Loucy (cell line): ENCODE measurements around the gene EDRF1.

Experiments used
- H2AFZ ChIP-seq: fragments of 200-600 bp; sonication (generic); 2 replicates; pipeline ENCODE4 v1.6.0; 2016; ENCODE audit warnings: antibody characterized with exemption, mild to moderate bottlenecking, low read length, moderate library complexity
- H3F3A ChIP-seq: fragments of 200-600 bp; 2 replicates; pipeline ENCODE4 v1.6.0; 2016; ENCODE audit warnings: antibody characterized with exemption, low read depth, mild to moderate bottlenecking
- H3K27me3 ChIP-seq: fragments of 200-600 bp; sonication (generic); 2 replicates; pipeline ENCODE4 v1.6.1; 2014; ENCODE audit warnings: low read length, mild to moderate bottlenecking; ENCODE audit not compliant: insufficient read depth, poor library complexity, severe bottlenecking
- H3K36me3 ChIP-seq: fragments of 200-600 bp; sonication (generic); 2 replicates; pipeline ENCODE4 v1.6.1; 2016; ENCODE audit warnings: low read length; ENCODE audit not compliant: insufficient read depth
- H3K4me1 ChIP-seq: fragments of 200-600 bp; sonication (generic); 2 replicates; pipeline ENCODE4 v1.5.1; 2014; ENCODE audit warnings: low read length, mild to moderate bottlenecking; ENCODE audit not compliant: insufficient read depth, poor library complexity, severe bottlenecking
- H3K4me2 ChIP-seq: fragments of 200-600 bp; sonication (generic); 2 replicates; pipeline ENCODE4 v1.6.0; 2014; ENCODE audit warnings: antibody characterized with exemption, low read length, low read depth, mild to moderate bottlenecking; ENCODE audit not compliant: poor library complexity, severe bottlenecking
- H3K4me3 ChIP-seq: fragments of 200-600 bp; sonication (generic); 2 replicates; pipeline ENCODE4 v1.5.1; 2014; ENCODE audit warnings: low read length, mild to moderate bottlenecking, mixed read lengths; ENCODE audit not compliant: poor library complexity, severe bottlenecking
- H3K79me2 ChIP-seq: fragments of 200-600 bp; sonication (generic); 2 replicates; pipeline ENCODE4 v1.6.1; 2014; ENCODE audit warnings: low read length; ENCODE audit not compliant: insufficient read depth
- H3K9ac ChIP-seq: fragments of 200-600 bp; sonication (generic); 2 replicates; pipeline ENCODE4 v1.6.0; 2014; ENCODE audit warnings: mild to moderate bottlenecking, low read depth, low read length, moderate library complexity; ENCODE audit not compliant: poor library complexity, severe bottlenecking
- H3K9me2 ChIP-seq: fragments of 200-600 bp; sonication (generic); replicated peaks from 2 replicates; pipeline ENCODE4 v1.6.1; 2016; ENCODE audit warnings: low read depth, low read length, mixed read lengths
- H3K9me3 ChIP-seq: fragments of 200-600 bp; sonication (generic); 2 replicates; pipeline ENCODE4 v1.6.1; 2014; ENCODE audit warnings: mild to moderate bottlenecking, antibody characterized with exemption, low read length, low read depth; ENCODE audit not compliant: insufficient read depth
- H4K20me1 ChIP-seq: fragments of 200-600 bp; sonication (generic); 2 replicates; pipeline ENCODE4 v1.6.0; 2014; ENCODE audit warnings: antibody characterized with exemption, low read length, mild to moderate bottlenecking; ENCODE audit not compliant: insufficient read depth, poor library complexity, severe bottlenecking
- EZH2phosphoT487 ChIP-seq: fragments of 200-600 bp; IDR thresholded peaks from 2 replicates; pipeline ENCODE4 v1.6.1; 2018; ENCODE audit warnings: antibody characterized with exemption, mild to moderate bottlenecking, moderate library complexity, borderline replicate concordance
- TF ChIP-seq, protein P1 (sequence below): fragments of 200-600 bp; sonication (generic); conservative IDR thresholded peaks from 2 replicates; pipeline ENCODE4 v1.5.1; 2014; ENCODE audit warnings: mild to moderate bottlenecking, antibody characterized with exemption, low read length

EDRF1 gene

DNA sequence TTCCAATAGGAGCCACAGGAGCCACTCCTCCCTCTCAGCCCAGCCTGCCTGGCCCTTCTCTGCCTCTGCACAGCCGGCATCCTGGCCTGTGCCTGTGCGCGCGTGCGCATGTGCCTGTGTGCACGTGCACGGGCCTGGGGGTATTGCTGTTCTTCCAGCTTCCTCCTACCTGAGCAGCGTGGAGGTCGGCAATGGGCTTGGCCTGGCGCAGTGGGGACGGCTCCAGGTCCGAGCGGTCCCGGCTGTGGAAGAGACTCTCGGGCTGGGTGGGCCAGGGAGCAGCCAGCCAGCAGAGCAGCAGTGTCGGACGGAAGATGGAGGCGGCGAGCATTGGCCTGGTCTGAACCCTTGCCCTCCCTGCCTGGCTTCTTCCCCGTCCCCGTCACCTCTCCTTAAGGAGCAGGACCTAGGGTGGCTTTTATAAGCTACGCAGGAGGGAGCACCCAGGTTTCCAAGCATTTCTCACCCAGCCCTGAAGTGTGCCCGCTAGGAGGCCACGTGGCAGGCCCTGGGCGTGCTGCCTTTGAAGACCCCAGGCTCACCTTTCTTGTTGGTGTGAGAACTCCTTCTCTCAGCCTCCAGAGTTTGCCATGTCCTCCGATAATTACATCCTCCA is 56.1 kb downstream of the EDRF1 start, which contains the start of gene MMP21:
Gene MMP21 (minus strand): TSS at position 331 of the 616 bp plus-strand sequence. CDS start 0 bp downstream, at position 331.
- H3K9me3 ChIP-seq: no peaks in the 10 kb centered on the region
- H3K4me2 ChIP-seq: no peak within 1 kb of the TSS
- no peaks in the 10 kb centered on the region for H4K20me1 ChIP-seq
- H3K4me1 ChIP-seq: no peaks in the 10 kb centered on the region
- H3K4me3 ChIP-seq: no peak within 1 kb of the TSS
- no peaks in the 10 kb centered on the region for H3K36me3 ChIP-seq
- no peaks in the 10 kb centered on the region for H3K9me2 ChIP-seq
- H2AFZ ChIP-seq: no peak within 1 kb of the TSS
- H3K27me3 ChIP-seq: no peaks in the 10 kb centered on the region
- TF ChIP-seq, protein P1, sequence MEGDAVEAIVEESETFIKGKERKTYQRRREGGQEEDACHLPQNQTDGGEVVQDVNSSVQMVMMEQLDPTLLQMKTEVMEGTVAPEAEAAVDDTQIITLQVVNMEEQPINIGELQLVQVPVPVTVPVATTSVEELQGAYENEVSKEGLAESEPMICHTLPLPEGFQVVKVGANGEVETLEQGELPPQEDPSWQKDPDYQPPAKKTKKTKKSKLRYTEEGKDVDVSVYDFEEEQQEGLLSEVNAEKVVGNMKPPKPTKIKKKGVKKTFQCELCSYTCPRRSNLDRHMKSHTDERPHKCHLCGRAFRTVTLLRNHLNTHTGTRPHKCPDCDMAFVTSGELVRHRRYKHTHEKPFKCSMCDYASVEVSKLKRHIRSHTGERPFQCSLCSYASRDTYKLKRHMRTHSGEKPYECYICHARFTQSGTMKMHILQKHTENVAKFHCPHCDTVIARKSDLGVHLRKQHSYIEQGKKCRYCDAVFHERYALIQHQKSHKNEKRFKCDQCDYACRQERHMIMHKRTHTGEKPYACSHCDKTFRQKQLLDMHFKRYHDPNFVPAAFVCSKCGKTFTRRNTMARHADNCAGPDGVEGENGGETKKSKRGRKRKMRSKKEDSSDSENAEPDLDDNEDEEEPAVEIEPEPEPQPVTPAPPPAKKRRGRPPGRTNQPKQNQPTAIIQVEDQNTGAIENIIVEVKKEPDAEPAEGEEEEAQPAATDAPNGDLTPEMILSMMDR: no peak
- TF ChIP-seq EZH2phosphoT487: no peak
- no peaks in the 10 kb centered on the region for H3F3A ChIP-seq
- H3K79me2 ChIP-seq: no peaks in the 10 kb centered on the region
- H3K9ac ChIP-seq: no peak within 1 kb of the TSS

DNA sequence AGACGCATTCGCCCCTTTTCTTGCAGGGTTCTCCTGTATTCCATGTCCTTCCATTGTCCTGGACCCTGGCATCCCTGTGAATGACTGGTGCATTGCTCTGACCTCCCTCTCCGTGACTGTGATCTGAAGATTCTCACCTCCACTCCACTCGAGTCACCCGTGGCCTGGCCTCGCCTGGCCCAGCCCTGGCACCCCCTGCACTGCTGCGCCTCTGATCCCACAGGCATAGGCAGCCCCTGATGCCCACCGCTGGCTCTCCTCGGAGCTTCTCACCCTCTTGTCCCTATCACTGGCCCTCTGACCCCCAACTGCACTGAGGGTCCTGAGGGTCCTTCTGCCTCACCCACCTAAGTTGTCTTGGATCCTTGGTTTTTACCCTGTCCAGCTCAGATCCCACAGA is 58.3 kb downstream of the EDRF1 start:
- H3K9ac ChIP-seq: no peak overlapping the region
- H3K27me3 ChIP-seq: no peaks in the 10 kb centered on the region
- H3K4me3 ChIP-seq: no peak overlapping the region
- no peaks in the 10 kb centered on the region for H3K9me3 ChIP-seq
- H3K79me2 ChIP-seq: no peaks in the 10 kb centered on the region
- no peak overlapping the region for H3K4me2 ChIP-seq
- H2AFZ ChIP-seq: no peak overlapping the region
- H3F3A ChIP-seq: no peaks in the 10 kb centered on the region
- no peaks in the 10 kb centered on the region for H3K9me2 ChIP-seq
- H4K20me1 ChIP-seq: no peaks in the 10 kb centered on the region
- H3K4me1 ChIP-seq: no peaks in the 10 kb centered on the region
- TF ChIP-seq, protein P1: no peak
- no peak for TF ChIP-seq EZH2phosphoT487
- H3K36me3 ChIP-seq: no peaks in the 10 kb centered on the region

DNA sequence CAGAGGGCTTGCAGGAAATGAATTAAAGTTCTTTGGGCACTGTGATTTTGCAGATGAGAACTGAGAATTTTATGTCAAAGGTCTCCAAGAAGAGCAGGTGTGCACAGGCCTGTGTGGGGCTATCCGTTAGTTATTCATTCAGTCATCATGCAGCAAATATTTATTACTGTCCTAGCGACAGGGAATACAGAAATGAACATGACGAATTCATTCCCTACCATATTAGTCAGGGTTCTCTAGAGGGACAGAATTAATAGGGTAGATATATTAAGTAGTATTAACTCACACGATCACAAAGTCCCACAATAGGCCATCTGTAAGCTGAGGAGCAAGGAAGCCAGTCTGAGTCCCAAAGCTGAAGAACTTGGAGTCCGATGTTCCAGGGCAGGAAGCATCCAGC is 59.0 kb downstream of the EDRF1 start:
- no peak for TF ChIP-seq EZH2phosphoT487
- TF ChIP-seq, protein P1: no peak
- Histone ChIP-seq H4K20me1 (no peaks in the 10 kb centered on the region), H3F3A (no peaks in the 10 kb centered on the region), H3K9ac (no peak overlapping the region), H3K79me2 (no peaks in the 10 kb centered on the region), H3K36me3 (no peaks in the 10 kb centered on the region), H2AFZ (no peak overlapping the region), H3K27me3 (no peaks in the 10 kb centered on the region), H3K9me2 (no peaks in the 10 kb centered on the region), H3K9me3 (no peaks in the 10 kb centered on the region), H3K4me3 (no peak overlapping the region), H3K4me1 (no peaks in the 10 kb centered on the region), H3K4me2 (no peak overlapping the region)
